RWPE1 (cell line): ENCODE measurements around the gene CBR4.
A peak's percentile ranks its signal among the peaks of the same experiment; 100 is the strongest.

ENCODE experiments used
- CTCF ChIA-PET: fragments of 350-600 bp; sonication (Branson Sonifier 250); formaldehyde crosslinking; extraction: SDS; loops from one replicate; lab custom pipeline; 2021; lab: Yijun Ruan, JAX
- POLR2A ChIA-PET: fragments of 400-600 bp; formaldehyde crosslinking; extraction: SDS; loops from one replicate; lab custom pipeline; 2020; ENCODE audit warnings: antibody characterized with exemption; ENCODE audit not compliant: low non-redundant PET; lab: Yijun Ruan, JAX
- DNase-seq: peaks from one replicate; pipeline ENCODE4 v3.0.0; 2012; ENCODE audit warnings: low spot score
- H3K27ac ChIP-seq: fragments of 450-650 bp; 2 replicates; pipeline ENCODE4 v1.5.1; 2017
- CTCF ChIP-seq: fragments of 450-650 bp; conservative IDR thresholded peaks from 2 replicates; pipeline ENCODE4 v1.5.1; 2017; ENCODE audit warnings: low read depth, mild to moderate bottlenecking

CBR4 gene

GRCh38 chr4:169033660-169034059, 23.6 kb upstream of the CBR4 start:
- ChIA-PET CTCF (no interaction called here), POLR2A (no interaction called here)

GRCh38 chr4:169032883-169033645, 23.0 kb upstream of the CBR4 start:
- ChIA-PET CTCF (no interaction called here), POLR2A (no interaction called here)
- H3K27ac ChIP-seq = no peak overlapping the region
- no peak for DNase-seq
- no peak for TF ChIP-seq CTCF

More at GRCh38 chr4:169033660-169034059, 23.6 kb upstream of the CBR4 start:
- TF ChIP-seq CTCF = no peak
- peak; percentile 73 for DNase-seq
- no peak overlapping the region for H3K27ac ChIP-seq

- DNase-seq = no peak
These were observed 22.1 kb upstream of the CBR4 start for GRCh38 chr4:169032194-169032593.

GRCh38 chr4:169031392-169031791, 21.3 kb upstream of the CBR4 start:
- ChIA-PET POLR2A (no interaction called here), CTCF (no interaction called here)
- DNase-seq = no peak
- no peak overlapping the region for H3K27ac ChIP-seq
- TF ChIP-seq CTCF = no peak

More at GRCh38 chr4:169032194-169032593, 22.1 kb upstream of the CBR4 start:
- no peak overlapping the region for H3K27ac ChIP-seq
- CTCF ChIA-PET = no interaction called here
- POLR2A ChIA-PET = no interaction called here
- no peak for TF ChIP-seq CTCF

GRCh38 chr4:169030562-169030982, 20.5 kb upstream of the CBR4 start:
- POLR2A ChIA-PET = no interaction called here
- no peak for DNase-seq
- CTCF ChIA-PET = interaction anchor here (0.6 kb wide), 1 partner anchor 586 kb away, joined by 4 read pairs; no protein-coding TSS in a partner anchor
- no peak for TF ChIP-seq CTCF
- no peak overlapping the region for H3K27ac ChIP-seq

- CTCF ChIA-PET = interaction anchor here (0.6 kb wide), 1 partner anchor 586 kb away, joined by 4 read pairs; no protein-coding TSS in a partner anchor
These were observed 19.9 kb upstream of the CBR4 start for GRCh38 chr4:169029947-169030346.

More at GRCh38 chr4:169029947-169030346, 19.9 kb upstream of the CBR4 start:
- TF ChIP-seq CTCF = no peak
- H3K27ac ChIP-seq = no peak overlapping the region
- POLR2A ChIA-PET = no interaction called here
- DNase-seq = no peak
